GM12891 (cell line): Measurements from ENCODE around the gene TMC1.
"Not testable (repeated sequence)": the region's sequence is repeated elsewhere in the genome, so short reads cannot be mapped to it uniquely, and the experiment has no call there.

Source experiments
- POLR2A ChIP-seq: IDR thresholded peaks from 2 replicates; pipeline ENCODE4 v1.6.1; 2011; ENCODE audit warnings: low read depth, low read length, control low read depth
- POLR2AphosphoS5 ChIP-seq: IDR thresholded peaks from 2 replicates; pipeline ENCODE4 v1.6.1; 2011; ENCODE audit warnings: low read depth, low read length, control low read depth
- POU2F2 ChIP-seq: IDR thresholded peaks from 2 replicates; pipeline ENCODE4 v1.6.1; 2011; ENCODE audit warnings: low read depth, mild to moderate bottlenecking, control low read depth, low read length, moderate library complexity

- TF ChIP-seq POU2F2, POLR2A, POLR2AphosphoS5: not testable (repeated sequence)
Measured at GRCh38 chr9:72521416-72521815, at the start of gene TMC1.
